Measurements from ENCODE around the gene TAS1R2.
"Not testable (repeated sequence)": the region's sequence is repeated elsewhere in the genome, so short reads cannot be mapped to it uniquely, and the experiment has no call there.

Gene TAS1R2

GRCh38 chr1:18868801-18869424 is 9.5 kb upstream of the TAS1R2 start:
- DNase-seq (ENCODE audit: low read depth): no peak

GRCh38 chr1:18868354-18868753 is 8.9 kb upstream of the TAS1R2 start:
- DNase-seq (ENCODE audit: low read depth): no peak

GRCh38 chr1:18866846-18867245 is 7.4 kb upstream of the TAS1R2 start:
- no peak for DNase-seq (ENCODE audit: low read depth)

- DNase-seq (ENCODE audit: low read depth): no peak
Observed at GRCh38 chr1:18866314-18866713, 6.9 kb upstream of the TAS1R2 start.

GRCh38 chr1:18865176-18865575 is 5.7 kb upstream of the TAS1R2 start:
- DNase-seq (ENCODE audit: low read depth): no peak

- no peak for DNase-seq (ENCODE audit: low read depth)
Observed at GRCh38 chr1:18861590-18861989, 2.1 kb upstream of the TAS1R2 start.

GRCh38 chr1:18861082-18861481 is 1.6 kb upstream of the TAS1R2 start:
- no peak for DNase-seq (ENCODE audit: low read depth)

GRCh38 chr1:18858070-18858688 is 1.3 kb downstream of the TAS1R2 start:
- no peak for DNase-seq (ENCODE audit: low read depth)

GRCh38 chr1:18856435-18856834 is 3.0 kb downstream of the TAS1R2 start:
- no peak for DNase-seq (ENCODE audit: low read depth)

GRCh38 chr1:18855573-18855972 is 3.9 kb downstream of the TAS1R2 start:
- no peak for DNase-seq (ENCODE audit: low read depth)

- DNase-seq (ENCODE audit: low read depth): no peak
Observed at GRCh38 chr1:18854331-18855025, 5.0 kb downstream of the TAS1R2 start.

- no peak for DNase-seq (ENCODE audit: low read depth)
Observed at GRCh38 chr1:18852501-18852900, 7.0 kb downstream of the TAS1R2 start.

GRCh38 chr1:18849261-18849711 is 10.2 kb downstream of the TAS1R2 start:
- DNase-seq (ENCODE audit: low read depth): no peak

- not testable (repeated sequence) for DNase-seq (ENCODE audit: low read depth)
Observed at GRCh38 chr1:18847723-18848122, 11.7 kb downstream of the TAS1R2 start.

GRCh38 chr1:18840145-18840544 is 19.3 kb downstream of the TAS1R2 start:
- DNase-seq (ENCODE audit: low read depth): no peak

- DNase-seq (ENCODE audit: low read depth): no peak
Observed at GRCh38 chr1:18836654-18837053, 22.8 kb downstream of the TAS1R2 start.

GRCh38 chr1:18832319-18832718 is 27.1 kb downstream of the TAS1R2 start:
- not testable (repeated sequence) for DNase-seq (ENCODE audit: low read depth)

- no peak for DNase-seq (ENCODE audit: low read depth)
Observed at GRCh38 chr1:18831656-18832055, 27.8 kb downstream of the TAS1R2 start.

GRCh38 chr1:18830596-18830995 is 28.9 kb downstream of the TAS1R2 start:
- DNase-seq (ENCODE audit: low read depth): no peak

- no peak for DNase-seq (ENCODE audit: low read depth)
Observed at GRCh38 chr1:18829671-18830070, 29.8 kb downstream of the TAS1R2 start.

- no peak for DNase-seq (ENCODE audit: low read depth)
Observed at GRCh38 chr1:18828224-18828623, 31.2 kb downstream of the TAS1R2 start.

GRCh38 chr1:18823438-18823837 is 36.0 kb downstream of the TAS1R2 start:
- no peak for DNase-seq (ENCODE audit: low read depth)
